ENCODE results near the gene REXO4. TPM values are rescaled to one million over a fixed set of nuclear protein-coding genes. Genes with fewer than 3 reads are reported as not detected.
A peak's percentile ranks its signal among the peaks of the same experiment; 100 is the strongest.
"Not testable (repeated sequence)": the region's sequence is repeated elsewhere in the genome, so short reads cannot be mapped to it uniquely, and the experiment has no call there.

The REXO4 gene
- total and polyA plus RNA-seq, 11 donors = 9.6 to 30.6 (median 13.7) TPM

GRCh38 chr9:133394687-133395271, 23.0 kb downstream of the REXO4 start:
- whole genome bisulfite sequencing, 4 donors = 32 to 56% (median 43%) methylated on average over 5 to 8 of the region's 8 CpGs
- Histone ChIP-seq H3K27ac (no peak overlapping the region), H3K9me3 (no peaks in the 10 kb centered on the region), H3K27me3 (peaks cover 0 to 19% (median 0%) of the 10 kb centered on the region in 9 donors), H3K4me1 (no peaks in the 10 kb centered on the region), H3K4me3 (no peak overlapping the region), H3K36me3 (no peaks in the 10 kb centered on the region)
- no peak for DNase-seq
- intact Hi-C loops (cut with DNase I) = no loop called here
- TF ChIP-seq CTCF (IDR thresholded peaks at IDR 0.05) (no peak), POLR2A (IDR thresholded peaks at IDR 0.05) (no peak)
- ATAC-seq = no peak

DNA sequence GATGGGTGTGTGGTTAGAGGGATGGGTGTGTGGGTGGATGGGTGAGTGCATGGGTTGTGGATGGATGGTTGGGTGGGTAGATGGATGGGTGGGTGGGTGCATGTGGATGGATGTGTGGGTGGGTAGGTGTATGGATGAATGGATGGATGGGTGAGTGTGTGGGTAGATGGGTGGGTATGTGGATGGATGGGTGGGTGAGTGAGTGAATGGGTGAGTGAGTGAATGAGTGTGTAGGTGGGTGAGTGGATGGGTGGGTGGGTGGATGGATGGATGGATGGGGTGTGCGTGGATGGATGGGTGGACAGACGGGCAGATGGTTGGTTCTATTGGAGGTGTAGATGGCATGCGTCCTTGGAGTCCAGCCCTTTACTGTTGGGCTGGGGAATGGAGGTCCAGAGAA, 24.4 kb downstream of the REXO4 start:
- Histone ChIP-seq H3K27me3 (peaks cover 0 to 19% (median 0%) of the 10 kb centered on the region in 9 donors), H3K4me1 (no peaks in the 10 kb centered on the region), H3K4me3 (no peak overlapping the region), H3K9me3 (no peaks in the 10 kb centered on the region), H3K36me3 (no peaks in the 10 kb centered on the region), H3K27ac (no peak overlapping the region)
- intact Hi-C loops (cut with DNase I) = no loop called here
- ATAC-seq = no peak
- no peak for DNase-seq
- no peak for TF ChIP-seq CTCF (IDR thresholded peaks at IDR 0.05)
- no peak for TF ChIP-seq POLR2A (IDR thresholded peaks at IDR 0.05)
- 85 to 93% (median 89%) methylated on average over 3 of the region's 3 CpGs for WGBS, 4 donors

GRCh38 chr9:133392308-133392707, 25.5 kb downstream of the REXO4 start:
- H3K27me3 ChIP-seq = peaks cover 0 to 19% (median 0%) of the 10 kb centered on the region in 9 donors
- H3K4me1 ChIP-seq; H3K27ac ChIP-seq; DNase-seq; ATAC-seq; H3K36me3 ChIP-seq; intact Hi-C loops (cut with DNase I); H3K9me3 ChIP-seq; H3K4me3 ChIP-seq: not testable (repeated sequence)
- 89 to 99% (median 97%) methylated on average over 3 of the region's 3 CpGs for WGBS, 4 donors

DNA sequence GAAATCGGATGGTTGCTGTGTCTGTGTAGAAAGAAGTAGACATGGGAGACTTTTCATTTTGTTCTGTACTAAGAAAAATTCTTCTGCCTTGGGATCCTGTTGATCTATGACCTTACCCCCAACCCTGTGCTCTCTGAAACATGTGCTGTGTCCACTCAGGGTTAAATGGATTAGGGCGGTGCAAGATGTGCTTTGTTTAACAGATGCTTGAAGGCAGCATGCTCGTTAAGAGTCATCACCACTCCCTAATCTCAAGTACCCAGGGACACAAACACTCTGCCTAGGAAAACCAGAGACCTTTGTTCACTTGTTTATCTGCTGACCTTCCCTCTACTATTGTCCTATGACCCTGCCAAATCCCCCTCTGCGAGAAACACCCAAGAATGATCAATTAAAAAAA, 26.4 kb downstream of the REXO4 start:
- peaks cover 0 to 19% (median 0%) of the 10 kb centered on the region in 9 donors for H3K27me3 ChIP-seq
- H3K27ac ChIP-seq; DNase-seq; H3K4me1 ChIP-seq; H3K4me3 ChIP-seq; H3K36me3 ChIP-seq; ATAC-seq; intact Hi-C loops (cut with DNase I); H3K9me3 ChIP-seq: not testable (repeated sequence)
- WGBS, 4 donors = 49 to 73% (median 54%) methylated on average over 2 to 3 of the region's 4 CpGs

GRCh38 chr9:133390713-133391112, 27.1 kb downstream of the REXO4 start:
- intact Hi-C loops (cut with DNase I) = no loop called here
- Histone ChIP-seq H3K4me3 (no peak overlapping the region), H3K9me3 (no peaks in the 10 kb centered on the region), H3K27me3 (peaks cover 0 to 19% (median 0%) of the 10 kb centered on the region in 9 donors), H3K4me1 (no peaks in the 10 kb centered on the region), H3K36me3 (no peaks in the 10 kb centered on the region), H3K27ac (no peak overlapping the region)
- no peak for ATAC-seq
- WGBS, 4 donors = 81 to 90% (median 85%) methylated on average over 7 of the region's 7 CpGs
- DNase-seq = peak in 1 of 5 donors; percentile 18
- TF ChIP-seq POLR2A (IDR thresholded peaks at IDR 0.05) (no peak), CTCF (IDR thresholded peaks at IDR 0.05) (no peak)

Data from heart left ventricle (tissue), 16 donors.